PC-3 (cell line): ENCODE measurements around the gene CST1.

Source experiments
- CTCF ChIP-seq: fragments of 300-600 bp; sonication (generic); conservative IDR thresholded peaks from 2 replicates; pipeline ENCODE4 v1.5.1; 2017; ENCODE audit warnings: antibody characterized with exemption, low read depth, mild to moderate bottlenecking, low read length
- EZH2 ChIP-seq: fragments of 300-600 bp; sonication (generic); IDR thresholded peaks from one replicate; pipeline ENCODE4 v1.6.1; 2017; ENCODE audit warnings: antibody characterized with exemption, mild to moderate bottlenecking, low read length; ENCODE audit not compliant: unreplicated experiment

- TF ChIP-seq CTCF (no peak), EZH2 (no peak)
These were observed 1.9 kb upstream of the CST1 start for GRCh38 chr20:23752481-23753193.
